Measurements from ENCODE around the gene KISS1R.

The KISS1R gene

GRCh38 chr19:944663-945241 lies 27.6 kb downstream of the KISS1R start:
- no peak for DNase-seq (ENCODE audit: extremely low read depth, insufficient read length)
- no peak for TF ChIP-seq CTCF (IDR thresholded peaks at IDR 0.05; ENCODE audit: insufficient read depth, low read length, poor library complexity, severe bottlenecking)
- H3K36me3 ChIP-seq (ENCODE audit: control insufficient read depth, insufficient read depth, low read length): peaks cover 22% of the 10 kb centered on the region
- no peak overlapping the region for H3K4me3 ChIP-seq (replicated peaks; ENCODE audit: low read depth, low read length)
- no peaks in the 10 kb centered on the region for H3K27me3 ChIP-seq (replicated peaks; ENCODE audit: control insufficient read depth, insufficient read depth, low read length)

GRCh38 chr19:945401-946252 lies 28.5 kb downstream of the KISS1R start:
- Histone ChIP-seq H3K4me3 (replicated peaks; ENCODE audit: low read depth, low read length) (no peak overlapping the region), H3K36me3 (ENCODE audit: control insufficient read depth, insufficient read depth, low read length) (peaks cover 22% of the 10 kb centered on the region), H3K27me3 (replicated peaks; ENCODE audit: control insufficient read depth, insufficient read depth, low read length) (no peaks in the 10 kb centered on the region)
- TF ChIP-seq CTCF (IDR thresholded peaks at IDR 0.05; ENCODE audit: insufficient read depth, low read length, poor library complexity, severe bottlenecking): no peak
- DNase-seq (ENCODE audit: extremely low read depth, insufficient read length): no peak

GRCh38 chr19:947090-947706 lies 30.1 kb downstream of the KISS1R start:
- Histone ChIP-seq H3K4me3 (replicated peaks; ENCODE audit: low read depth, low read length) (peak overlapping the region; percentile 53), H3K27me3 (replicated peaks; ENCODE audit: control insufficient read depth, insufficient read depth, low read length) (no peaks in the 10 kb centered on the region), H3K36me3 (ENCODE audit: control insufficient read depth, insufficient read depth, low read length) (peaks cover 17% of the 10 kb centered on the region)
- peak; percentile 71 for DNase-seq (ENCODE audit: extremely low read depth, insufficient read length)
- peak; percentile 46 for TF ChIP-seq CTCF (IDR thresholded peaks at IDR 0.05; ENCODE audit: insufficient read depth, low read length, poor library complexity, severe bottlenecking)

- peaks cover 11% of the 10 kb centered on the region for H3K36me3 ChIP-seq (ENCODE audit: control insufficient read depth, insufficient read depth, low read length)
- DNase-seq (ENCODE audit: extremely low read depth, insufficient read length): peak; percentile 96
- H3K27me3 ChIP-seq (replicated peaks; ENCODE audit: control insufficient read depth, insufficient read depth, low read length): no peaks in the 10 kb centered on the region
- no peak for TF ChIP-seq CTCF (IDR thresholded peaks at IDR 0.05; ENCODE audit: insufficient read depth, low read length, poor library complexity, severe bottlenecking)
- peak overlapping the region; percentile 53 for H3K4me3 ChIP-seq (replicated peaks; ENCODE audit: low read depth, low read length)
Observed at GRCh38 chr19:947707-948539, 30.8 kb downstream of the KISS1R start.

- TF ChIP-seq CTCF (IDR thresholded peaks at IDR 0.05; ENCODE audit: insufficient read depth, low read length, poor library complexity, severe bottlenecking): no peak
- H3K4me3 ChIP-seq (replicated peaks; ENCODE audit: low read depth, low read length): peak overlapping the region; percentile 5; the same call in 1 of the 2 replicates
- peaks cover 7% of the 10 kb centered on the region for H3K36me3 ChIP-seq (ENCODE audit: control insufficient read depth, insufficient read depth, low read length)
- peak; percentile 85 for DNase-seq (ENCODE audit: extremely low read depth, insufficient read length)
- no peaks in the 10 kb centered on the region for H3K27me3 ChIP-seq (replicated peaks; ENCODE audit: control insufficient read depth, insufficient read depth, low read length)
Observed at GRCh38 chr19:948842-949496, 31.8 kb downstream of the KISS1R start.
